ENCODE data around the gene MAP3K21.

MAP3K21 gene

GRCh38 chr1:233381806-233382205 is 54.3 kb downstream of the MAP3K21 start:
- H3K27me3 ChIP-seq (ENCODE audit: insufficient read depth, low read length, poor library complexity) = peaks cover 6% of the 10 kb centered on the region
- no peak overlapping the region for H3K4me3 ChIP-seq (ENCODE audit: low read depth in 1 of 2, low read length in 2 of 2)
- TF ChIP-seq, protein P1, sequence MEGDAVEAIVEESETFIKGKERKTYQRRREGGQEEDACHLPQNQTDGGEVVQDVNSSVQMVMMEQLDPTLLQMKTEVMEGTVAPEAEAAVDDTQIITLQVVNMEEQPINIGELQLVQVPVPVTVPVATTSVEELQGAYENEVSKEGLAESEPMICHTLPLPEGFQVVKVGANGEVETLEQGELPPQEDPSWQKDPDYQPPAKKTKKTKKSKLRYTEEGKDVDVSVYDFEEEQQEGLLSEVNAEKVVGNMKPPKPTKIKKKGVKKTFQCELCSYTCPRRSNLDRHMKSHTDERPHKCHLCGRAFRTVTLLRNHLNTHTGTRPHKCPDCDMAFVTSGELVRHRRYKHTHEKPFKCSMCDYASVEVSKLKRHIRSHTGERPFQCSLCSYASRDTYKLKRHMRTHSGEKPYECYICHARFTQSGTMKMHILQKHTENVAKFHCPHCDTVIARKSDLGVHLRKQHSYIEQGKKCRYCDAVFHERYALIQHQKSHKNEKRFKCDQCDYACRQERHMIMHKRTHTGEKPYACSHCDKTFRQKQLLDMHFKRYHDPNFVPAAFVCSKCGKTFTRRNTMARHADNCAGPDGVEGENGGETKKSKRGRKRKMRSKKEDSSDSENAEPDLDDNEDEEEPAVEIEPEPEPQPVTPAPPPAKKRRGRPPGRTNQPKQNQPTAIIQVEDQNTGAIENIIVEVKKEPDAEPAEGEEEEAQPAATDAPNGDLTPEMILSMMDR (IDR thresholded peaks at IDR 0.05; ENCODE audit: borderline replicate concordance, extremely low read depth, low read length, poor library complexity, severe bottlenecking) = no peak
- TF ChIP-seq EZH2 (IDR thresholded peaks at IDR 0.05; ENCODE audit: borderline replicate concordance, low read depth, low read length, severe bottlenecking) = no peak
- ATAC-seq (ENCODE audit: insufficient read depth, low read depth) = no peak
- H3K4me1 ChIP-seq (ENCODE audit: insufficient read depth, low read length) = no peaks in the 10 kb centered on the region
- DNase-seq = no peak
- no peak overlapping the region for H3K4me2 ChIP-seq (ENCODE audit: insufficient read depth, low read length)
- H3K9ac ChIP-seq (ENCODE audit: low read depth, low read length) = no peak overlapping the region
- no peaks in the 10 kb centered on the region for H3K9me3 ChIP-seq (ENCODE audit: insufficient read depth, low read length, severe bottlenecking)
- no peaks in the 10 kb centered on the region for H4K20me1 ChIP-seq (ENCODE audit: insufficient read depth, low read length)
- no peaks in the 10 kb centered on the region for H3K36me3 ChIP-seq (ENCODE audit: insufficient read depth, low read length)
- H3K27ac ChIP-seq (ENCODE audit: low read length) = no peak overlapping the region
- H2AFZ ChIP-seq (ENCODE audit: low read depth, low read length) = no peak overlapping the region
- H3K79me2 ChIP-seq (ENCODE audit: insufficient read depth, low read length) = no peaks in the 10 kb centered on the region

DNA sequence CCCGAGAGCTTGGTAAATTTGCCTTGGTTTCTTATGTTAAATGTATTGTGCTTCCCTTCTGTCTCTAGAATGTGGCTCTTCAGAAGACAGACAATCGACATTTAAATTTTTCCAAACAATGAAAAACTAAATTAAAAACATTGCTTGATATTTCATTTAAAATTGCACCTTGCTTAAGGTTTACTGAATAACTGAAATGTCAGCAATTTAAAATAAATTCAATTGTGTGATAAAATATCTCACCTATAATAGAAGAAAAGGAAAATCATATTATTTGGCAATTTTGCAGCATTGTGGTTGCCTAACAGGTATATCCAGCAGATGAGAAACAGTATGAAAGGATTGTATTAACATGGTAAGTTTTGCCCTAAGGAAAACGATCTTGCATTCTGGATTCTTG is 56.5 kb downstream of the MAP3K21 start:
- no peak overlapping the region for H3K4me2 ChIP-seq (ENCODE audit: insufficient read depth, low read length)
- H3K4me1 ChIP-seq (ENCODE audit: insufficient read depth, low read length) = no peaks in the 10 kb centered on the region
- no peak overlapping the region for H2AFZ ChIP-seq (ENCODE audit: low read depth, low read length)
- H3K27ac ChIP-seq (ENCODE audit: low read length) = no peak overlapping the region
- H3K27me3 ChIP-seq (ENCODE audit: insufficient read depth, low read length, poor library complexity) = peaks cover 6% of the 10 kb centered on the region
- no peaks in the 10 kb centered on the region for H3K79me2 ChIP-seq (ENCODE audit: insufficient read depth, low read length)
- no peak overlapping the region for H3K9ac ChIP-seq (ENCODE audit: low read depth, low read length)
- no peak overlapping the region for H3K4me3 ChIP-seq (ENCODE audit: low read depth in 1 of 2, low read length in 2 of 2)
- DNase-seq (no peak), ATAC-seq (ENCODE audit: insufficient read depth, low read depth) (no peak)
- H3K36me3 ChIP-seq (ENCODE audit: insufficient read depth, low read length) = no peaks in the 10 kb centered on the region
- TF ChIP-seq, protein P1 (IDR thresholded peaks at IDR 0.05; ENCODE audit: borderline replicate concordance, extremely low read depth, low read length, poor library complexity, severe bottlenecking) = no peak
- TF ChIP-seq EZH2 (IDR thresholded peaks at IDR 0.05; ENCODE audit: borderline replicate concordance, low read depth, low read length, severe bottlenecking) = no peak
- no peaks in the 10 kb centered on the region for H3K9me3 ChIP-seq (ENCODE audit: insufficient read depth, low read length, severe bottlenecking)
- no peaks in the 10 kb centered on the region for H4K20me1 ChIP-seq (ENCODE audit: insufficient read depth, low read length)

GRCh38 chr1:233386336-233386735 is 58.8 kb downstream of the MAP3K21 start:
- H3K9me3 ChIP-seq (ENCODE audit: insufficient read depth, low read length, severe bottlenecking) = no peaks in the 10 kb centered on the region
- H3K36me3 ChIP-seq (ENCODE audit: insufficient read depth, low read length) = no peaks in the 10 kb centered on the region
- ATAC-seq (ENCODE audit: insufficient read depth, low read depth) = no peak
- TF ChIP-seq, protein P1 (IDR thresholded peaks at IDR 0.05; ENCODE audit: borderline replicate concordance, extremely low read depth, low read length, poor library complexity, severe bottlenecking) = no peak
- no peak for TF ChIP-seq EZH2 (IDR thresholded peaks at IDR 0.05; ENCODE audit: borderline replicate concordance, low read depth, low read length, severe bottlenecking)
- peaks cover 8% of the 10 kb centered on the region for H3K27me3 ChIP-seq (ENCODE audit: insufficient read depth, low read length, poor library complexity)
- no peak overlapping the region for H3K4me2 ChIP-seq (ENCODE audit: insufficient read depth, low read length)
- no peaks in the 10 kb centered on the region for H3K4me1 ChIP-seq (ENCODE audit: insufficient read depth, low read length)
- H3K9ac ChIP-seq (ENCODE audit: low read depth, low read length) = no peak overlapping the region
- H3K27ac ChIP-seq (ENCODE audit: low read length) = no peak overlapping the region
- no peaks in the 10 kb centered on the region for H4K20me1 ChIP-seq (ENCODE audit: insufficient read depth, low read length)
- no peaks in the 10 kb centered on the region for H3K79me2 ChIP-seq (ENCODE audit: insufficient read depth, low read length)
- H2AFZ ChIP-seq (ENCODE audit: low read depth, low read length) = no peak overlapping the region
- no peak overlapping the region for H3K4me3 ChIP-seq (ENCODE audit: low read depth in 1 of 2, low read length in 2 of 2)
- DNase-seq = no peak

- no peak for ATAC-seq (ENCODE audit: insufficient read depth, low read depth)
- no peak for DNase-seq
- H3K4me2 ChIP-seq (ENCODE audit: insufficient read depth, low read length) = no peak overlapping the region
- H4K20me1 ChIP-seq (ENCODE audit: insufficient read depth, low read length) = no peaks in the 10 kb centered on the region
- H3K9me3 ChIP-seq (ENCODE audit: insufficient read depth, low read length, severe bottlenecking) = no peaks in the 10 kb centered on the region
- TF ChIP-seq, protein P1 (IDR thresholded peaks at IDR 0.05; ENCODE audit: borderline replicate concordance, extremely low read depth, low read length, poor library complexity, severe bottlenecking) = no peak
- TF ChIP-seq EZH2 (IDR thresholded peaks at IDR 0.05; ENCODE audit: borderline replicate concordance, low read depth, low read length, severe bottlenecking) = no peak
- no peaks in the 10 kb centered on the region for H3K36me3 ChIP-seq (ENCODE audit: insufficient read depth, low read length)
- no peak overlapping the region for H3K9ac ChIP-seq (ENCODE audit: low read depth, low read length)
- H2AFZ ChIP-seq (ENCODE audit: low read depth, low read length) = no peak overlapping the region
- H3K4me1 ChIP-seq (ENCODE audit: insufficient read depth, low read length) = no peaks in the 10 kb centered on the region
- H3K4me3 ChIP-seq (ENCODE audit: low read depth in 1 of 2, low read length in 2 of 2) = no peak overlapping the region
- H3K27ac ChIP-seq (ENCODE audit: low read length) = no peak overlapping the region
- H3K27me3 ChIP-seq (ENCODE audit: insufficient read depth, low read length, poor library complexity) = peaks cover 8% of the 10 kb centered on the region
- H3K79me2 ChIP-seq (ENCODE audit: insufficient read depth, low read length) = no peaks in the 10 kb centered on the region
Observed at GRCh38 chr1:233387585-233387984, 60.1 kb downstream of the MAP3K21 start.
